ENCODE results near the gene SPRY1.

Gene SPRY1

GRCh38 chr4:123364906-123365305 lies 31.7 kb upstream of the SPRY1 start:
- H3K4me3 Mint-ChIP-seq = no peak overlapping the region
- peaks cover 5% of the 10 kb centered on the region for H3K4me1 Mint-ChIP-seq
- no peaks in the 10 kb centered on the region for H3K36me3 Mint-ChIP-seq (ENCODE audit: low read depth)
- H3K27me3 Mint-ChIP-seq (ENCODE audit: low read depth) = no peaks in the 10 kb centered on the region
- H3K9me3 Mint-ChIP-seq = peaks cover 5% of the 10 kb centered on the region
- H3K27ac Mint-ChIP-seq = no peak overlapping the region
- TF ChIP-seq, protein P1, sequence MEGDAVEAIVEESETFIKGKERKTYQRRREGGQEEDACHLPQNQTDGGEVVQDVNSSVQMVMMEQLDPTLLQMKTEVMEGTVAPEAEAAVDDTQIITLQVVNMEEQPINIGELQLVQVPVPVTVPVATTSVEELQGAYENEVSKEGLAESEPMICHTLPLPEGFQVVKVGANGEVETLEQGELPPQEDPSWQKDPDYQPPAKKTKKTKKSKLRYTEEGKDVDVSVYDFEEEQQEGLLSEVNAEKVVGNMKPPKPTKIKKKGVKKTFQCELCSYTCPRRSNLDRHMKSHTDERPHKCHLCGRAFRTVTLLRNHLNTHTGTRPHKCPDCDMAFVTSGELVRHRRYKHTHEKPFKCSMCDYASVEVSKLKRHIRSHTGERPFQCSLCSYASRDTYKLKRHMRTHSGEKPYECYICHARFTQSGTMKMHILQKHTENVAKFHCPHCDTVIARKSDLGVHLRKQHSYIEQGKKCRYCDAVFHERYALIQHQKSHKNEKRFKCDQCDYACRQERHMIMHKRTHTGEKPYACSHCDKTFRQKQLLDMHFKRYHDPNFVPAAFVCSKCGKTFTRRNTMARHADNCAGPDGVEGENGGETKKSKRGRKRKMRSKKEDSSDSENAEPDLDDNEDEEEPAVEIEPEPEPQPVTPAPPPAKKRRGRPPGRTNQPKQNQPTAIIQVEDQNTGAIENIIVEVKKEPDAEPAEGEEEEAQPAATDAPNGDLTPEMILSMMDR (IDR thresholded peaks at IDR 0.05; ENCODE audit: unreplicated experiment in 3 of 3) = no peak

DNA sequence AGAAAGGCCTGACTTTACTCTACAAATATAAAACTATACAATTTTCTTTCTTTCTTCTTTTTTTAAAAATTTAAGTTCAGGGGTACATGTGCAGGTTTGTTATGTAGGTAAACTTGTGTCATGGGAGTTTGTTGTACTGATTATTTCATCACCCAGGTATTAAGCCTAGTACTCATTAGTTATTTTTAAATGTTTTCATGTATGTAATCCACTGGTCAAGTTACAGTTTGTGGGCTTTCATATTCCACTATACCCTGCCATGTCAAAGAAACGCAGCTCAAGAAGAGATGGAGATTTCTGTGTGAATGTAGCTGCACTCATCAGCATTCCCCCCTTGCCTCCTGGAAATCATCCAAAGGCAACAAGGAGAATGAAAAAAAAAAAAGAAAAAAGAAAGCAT lies 31.2 kb upstream of the SPRY1 start:
- Mint-ChIP-seq H3K27me3 (ENCODE audit: low read depth) (no peaks in the 10 kb centered on the region), H3K27ac (no peak overlapping the region), H3K4me1 (peaks cover 5% of the 10 kb centered on the region), H3K36me3 (ENCODE audit: low read depth) (no peaks in the 10 kb centered on the region), H3K9me3 (peaks cover 5% of the 10 kb centered on the region), H3K4me3 (no peak overlapping the region)
- TF ChIP-seq, protein P1 (IDR thresholded peaks at IDR 0.05; ENCODE audit: unreplicated experiment in 3 of 3) = no peak

GRCh38 chr4:123366144-123366748 lies 30.3 kb upstream of the SPRY1 start:
- Mint-ChIP-seq H3K27me3 (ENCODE audit: low read depth) (no peaks in the 10 kb centered on the region), H3K4me3 (no peak overlapping the region), H3K9me3 (peaks cover 5% of the 10 kb centered on the region), H3K27ac (no peak overlapping the region), H3K36me3 (ENCODE audit: low read depth) (no peaks in the 10 kb centered on the region), H3K4me1 (peaks cover 5% of the 10 kb centered on the region)
- TF ChIP-seq, protein P1 (IDR thresholded peaks at IDR 0.05; ENCODE audit: unreplicated experiment in 3 of 3) = no peak

- H3K27me3 Mint-ChIP-seq (ENCODE audit: low read depth) = no peaks in the 10 kb centered on the region
- no peaks in the 10 kb centered on the region for H3K4me1 Mint-ChIP-seq
- no peaks in the 10 kb centered on the region for H3K36me3 Mint-ChIP-seq (ENCODE audit: low read depth)
- H3K27ac Mint-ChIP-seq = no peak overlapping the region
- peaks cover 2% of the 10 kb centered on the region for H3K9me3 Mint-ChIP-seq
- no peak overlapping the region for H3K4me3 Mint-ChIP-seq
- TF ChIP-seq, protein P1 (IDR thresholded peaks at IDR 0.05; ENCODE audit: unreplicated experiment in 3 of 3) = no peak
Observed at GRCh38 chr4:123378794-123379193, 17.8 kb upstream of the SPRY1 start.

DNA sequence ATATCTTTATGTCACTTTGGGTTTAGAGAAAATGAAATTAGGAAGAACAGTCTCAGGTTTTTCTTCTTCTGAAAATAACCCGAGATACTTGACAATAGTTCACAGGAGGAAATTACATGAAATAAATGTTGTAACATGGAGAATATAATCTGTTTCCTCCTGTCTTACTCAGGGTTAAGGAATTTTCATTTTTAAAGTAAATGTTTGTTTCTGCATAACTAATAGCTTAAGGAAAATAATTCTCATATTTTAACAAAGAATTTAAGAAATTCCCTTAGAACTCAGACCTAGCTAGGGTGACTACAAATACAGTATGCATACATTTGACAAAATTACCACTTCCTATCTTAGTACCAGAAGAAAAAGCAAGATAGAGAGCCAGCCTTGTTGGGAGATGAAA lies 17.2 kb upstream of the SPRY1 start:
- H3K36me3 Mint-ChIP-seq (ENCODE audit: low read depth) = no peaks in the 10 kb centered on the region
- H3K9me3 Mint-ChIP-seq = peaks cover 2% of the 10 kb centered on the region
- TF ChIP-seq, protein P1 (IDR thresholded peaks at IDR 0.05; ENCODE audit: unreplicated experiment in 3 of 3) = no peak
- no peaks in the 10 kb centered on the region for H3K27me3 Mint-ChIP-seq (ENCODE audit: low read depth)
- H3K27ac Mint-ChIP-seq = no peak overlapping the region
- no peak overlapping the region for H3K4me3 Mint-ChIP-seq
- H3K4me1 Mint-ChIP-seq = no peaks in the 10 kb centered on the region
